HEK293 (cell line): ENCODE data around the gene FXYD5.
A peak's percentile ranks its signal among the peaks of the same experiment; 100 is the strongest.

Experiments used
- AEBP2 ChIP-seq: fragments of 450-650 bp; formaldehyde crosslinking; IDR thresholded peaks from 2 replicates; pipeline ENCODE4 v1.5.1; 2016; ENCODE audit warnings: missing biosample characterization, missing genetic modification characterization, borderline replicate concordance
- KLF1 ChIP-seq: fragments of 450-650 bp; formaldehyde crosslinking; IDR thresholded peaks from 2 replicates; pipeline ENCODE4 v1.5.1; 2016; ENCODE audit warnings: missing biosample characterization, missing genetic modification characterization
- KLF16 ChIP-seq: fragments of 450-650 bp; formaldehyde crosslinking; IDR thresholded peaks from 2 replicates; pipeline ENCODE4 v1.5.1; 2017; ENCODE audit warnings: missing biosample characterization, missing genetic modification characterization
- KLF9 ChIP-seq: fragments of 450-650 bp; formaldehyde crosslinking; IDR thresholded peaks from 2 replicates; pipeline ENCODE4 v1.5.1; 2016; ENCODE audit warnings: missing biosample characterization, missing genetic modification characterization, low read depth
- PRDM6 ChIP-seq: fragments of 450-650 bp; formaldehyde crosslinking; IDR thresholded peaks from 2 replicates; pipeline ENCODE4 v1.5.1; 2017; ENCODE audit warnings: missing biosample characterization, missing genetic modification characterization
- SP2 ChIP-seq: fragments of 450-650 bp; formaldehyde crosslinking; IDR thresholded peaks from 2 replicates; pipeline ENCODE4 v1.5.1; 2016; ENCODE audit warnings: missing biosample characterization, missing genetic modification characterization
- TRIM28 ChIP-seq: IDR thresholded peaks from 2 replicates; pipeline ENCODE4 v1.6.1; 2011; ENCODE audit warnings: low read length, control low read depth, borderline replicate concordance
- TSHZ1 ChIP-seq: fragments of 450-650 bp; formaldehyde crosslinking; IDR thresholded peaks from 2 replicates; pipeline ENCODE4 v1.5.1; 2016; ENCODE audit warnings: missing biosample characterization, missing genetic modification characterization, borderline replicate concordance
- ZBTB10 ChIP-seq: fragments of 450-650 bp; formaldehyde crosslinking; IDR thresholded peaks from 2 replicates; pipeline ENCODE4 v1.5.1; 2016; ENCODE audit warnings: missing biosample characterization, missing genetic modification characterization
- ZBTB48 ChIP-seq: fragments of 450-650 bp; formaldehyde crosslinking; IDR thresholded peaks from 2 replicates; pipeline ENCODE4 v1.5.1; 2016; ENCODE audit warnings: missing biosample characterization, missing genetic modification characterization
- ZFP37 ChIP-seq: fragments of 450-650 bp; formaldehyde crosslinking; IDR thresholded peaks from 2 replicates; pipeline ENCODE4 v1.5.1; 2016; ENCODE audit warnings: missing biosample characterization, missing genetic modification characterization
- ZIC2 ChIP-seq: fragments of 450-650 bp; formaldehyde crosslinking; IDR thresholded peaks from 2 replicates; pipeline ENCODE4 v1.5.1; 2016; ENCODE audit warnings: missing biosample characterization, missing genetic modification characterization
- ZNF155 ChIP-seq: fragments of 450-650 bp; formaldehyde crosslinking; IDR thresholded peaks from 2 replicates; pipeline ENCODE4 v1.5.1; 2016; ENCODE audit warnings: missing biosample characterization, missing genetic modification characterization
- ZNF184 ChIP-seq: fragments of 450-650 bp; IDR thresholded peaks from 2 replicates; pipeline ENCODE4 v1.5.1; 2018; ENCODE audit warnings: missing biosample characterization, mild to moderate bottlenecking, missing genetic modification characterization
- ZNF211 ChIP-seq: fragments of 450-650 bp; formaldehyde crosslinking; IDR thresholded peaks from 2 replicates; pipeline ENCODE4 v1.5.1; 2016; ENCODE audit warnings: low read depth, missing biosample characterization, missing genetic modification characterization
- ZNF266 ChIP-seq: fragments of 450-650 bp; formaldehyde crosslinking; IDR thresholded peaks from 2 replicates; pipeline ENCODE4 v1.5.1; 2016; ENCODE audit warnings: missing biosample characterization, missing genetic modification characterization, low read depth
- ZNF449 ChIP-seq: fragments of 450-650 bp; formaldehyde crosslinking; IDR thresholded peaks from 2 replicates; pipeline ENCODE4 v1.5.1; 2017; ENCODE audit warnings: missing biosample characterization, mild to moderate bottlenecking, missing genetic modification characterization, moderate library complexity
- ZNF48 ChIP-seq: fragments of 450-650 bp; formaldehyde crosslinking; IDR thresholded peaks from 2 replicates; pipeline ENCODE4 v1.5.1; 2016; ENCODE audit warnings: missing biosample characterization, missing genetic modification characterization
- ZNF513 ChIP-seq: fragments of 450-650 bp; IDR thresholded peaks from 2 replicates; pipeline ENCODE4 v1.5.1; 2018; ENCODE audit warnings: missing biosample characterization, missing genetic modification characterization
- ZNF645 ChIP-seq: fragments of 450-650 bp; formaldehyde crosslinking; IDR thresholded peaks from 2 replicates; pipeline ENCODE4; 2016; ENCODE audit warnings: missing biosample characterization, missing genetic modification characterization
- ZNF677 ChIP-seq: fragments of 450-650 bp; IDR thresholded peaks from 2 replicates; pipeline ENCODE4 v1.5.0; 2018; ENCODE audit warnings: missing biosample characterization, mild to moderate bottlenecking, missing genetic modification characterization, moderate library complexity
- ZNF707 ChIP-seq: fragments of 450-650 bp; formaldehyde crosslinking; IDR thresholded peaks from 2 replicates; pipeline ENCODE4 v1.5.1; 2016; ENCODE audit warnings: missing biosample characterization, missing genetic modification characterization
- ZSCAN16 ChIP-seq: fragments of 450-650 bp; formaldehyde crosslinking; IDR thresholded peaks from 2 replicates; pipeline ENCODE4 v1.5.1; 2016; ENCODE audit warnings: missing biosample characterization, missing genetic modification characterization
- ZSCAN30 ChIP-seq: fragments of 450-650 bp; IDR thresholded peaks from 2 replicates; pipeline ENCODE4 v1.5.1; 2018; ENCODE audit warnings: missing biosample characterization, mild to moderate bottlenecking, missing genetic modification characterization, moderate library complexity
- ZXDB ChIP-seq: fragments of 450-650 bp; formaldehyde crosslinking; IDR thresholded peaks from 2 replicates; pipeline ENCODE4 v1.5.1; 2016; ENCODE audit warnings: missing biosample characterization, missing genetic modification characterization

The FXYD5 gene

GRCh38 chr19:35105411-35106290 is 48.9 kb upstream of the FXYD5 start (continued):
- TF ChIP-seq ZNF449 (tag by site-specific recombination) (no peak; the same call in 1 of the 2 replicates), KLF16 (tag by site-specific recombination) (no peak), ZNF155 (tag by site-specific recombination) (no peak), ZSCAN16 (tag by site-specific recombination) (no peak), ZNF266 (tag by site-specific recombination) (no peak), ZNF645 (tag by site-specific recombination) (0 out of 2 replicates have a peak, but pooled peaks have one; percentile 58), ZNF513 (peak; percentile 78; the same call in 1 of the 2 replicates), ZNF677 (tag by site-specific recombination) (no peak), KLF1 (tag by site-specific recombination) (0 out of 2 replicates have a peak, but pooled peaks have one; percentile 7), PRDM6 (no peak), TSHZ1 (tag by site-specific recombination) (no peak), AEBP2 (0 out of 2 replicates have a peak, but pooled peaks have one; percentile 9), ZNF48 (tag by site-specific recombination) (no peak), ZNF707 (tag by site-specific recombination) (peak; percentile 11; the same call in 1 of the 2 replicates), SP2 (tag by site-specific recombination) (no peak), ZNF184 (no peak), ZBTB48 (tag by site-specific recombination) (peak; percentile 45; the same call in 1 of the 2 replicates), ZXDB (tag by site-specific recombination) (no peak), KLF9 (tag by site-specific recombination) (0 out of 2 replicates have a peak, but pooled peaks have one; percentile 10), ZFP37 (no peak), ZSCAN30 (tag by site-specific recombination) (no peak), ZNF211 (peak; percentile 59; the same call in 1 of the 2 replicates), ZIC2 (no peak), ZBTB10 (tag by site-specific recombination) (no peak), TRIM28 (no peak)
